Ishikawa (cell line): ENCODE results near the gene B4GALT1.

Source experiments
- CEBPB ChIP-seq: IDR thresholded peaks from 2 replicates; pipeline ENCODE4 v1.6.1; 2012
- EGR1 ChIP-seq: IDR thresholded peaks from 2 replicates; pipeline ENCODE4 v1.6.1; 2012
- EP300 ChIP-seq: IDR thresholded peaks from 2 replicates; pipeline ENCODE4 v1.6.1; 2012; ENCODE audit warnings: borderline replicate concordance
- FOXM1 ChIP-seq: IDR thresholded peaks from 2 replicates; pipeline ENCODE4 v1.6.1; 2012; ENCODE audit warnings: low read depth, borderline replicate concordance
- MAX ChIP-seq: IDR thresholded peaks from 2 replicates; pipeline ENCODE4 v1.6.1; 2012
- NFIC ChIP-seq: IDR thresholded peaks from 2 replicates; pipeline ENCODE4 v1.6.1; 2012
- RAD21 ChIP-seq: IDR thresholded peaks from 2 replicates; pipeline ENCODE4 v1.6.1; 2012; ENCODE audit warnings: low read depth
- REST ChIP-seq: IDR thresholded peaks from 2 replicates; pipeline ENCODE4 v1.6.1; 2012; ENCODE audit warnings: low read depth, mild to moderate bottlenecking
- TCF12 ChIP-seq: IDR thresholded peaks from 2 replicates; pipeline ENCODE4 v1.6.1; 2012; ENCODE audit warnings: low read depth
- YY1 ChIP-seq: IDR thresholded peaks from 2 replicates; pipeline ENCODE4 v1.6.1; 2012; ENCODE audit warnings: low read depth

GRCh38 chr9:33209394-33209793 lies 42.3 kb upstream of the B4GALT1 start:
- TF ChIP-seq CEBPB (no peak), EP300 (no peak), MAX (no peak), TCF12 (no peak), REST (no peak), NFIC (no peak), RAD21 (no peak), FOXM1 (no peak), EGR1 (no peak), YY1 (no peak)
